HG02759 (cell line): ENCODE results near the gene LRRC56.

Source experiments
- ATAC-seq: cut with Tn5 transposase; IDR thresholded peaks from one replicate; pipeline ENCODE4 v1.9.1; 2021; ENCODE audit warnings: mild to moderate bottlenecking, moderate library complexity; ENCODE audit not compliant: unreplicated experiment

Gene LRRC56, protein sequence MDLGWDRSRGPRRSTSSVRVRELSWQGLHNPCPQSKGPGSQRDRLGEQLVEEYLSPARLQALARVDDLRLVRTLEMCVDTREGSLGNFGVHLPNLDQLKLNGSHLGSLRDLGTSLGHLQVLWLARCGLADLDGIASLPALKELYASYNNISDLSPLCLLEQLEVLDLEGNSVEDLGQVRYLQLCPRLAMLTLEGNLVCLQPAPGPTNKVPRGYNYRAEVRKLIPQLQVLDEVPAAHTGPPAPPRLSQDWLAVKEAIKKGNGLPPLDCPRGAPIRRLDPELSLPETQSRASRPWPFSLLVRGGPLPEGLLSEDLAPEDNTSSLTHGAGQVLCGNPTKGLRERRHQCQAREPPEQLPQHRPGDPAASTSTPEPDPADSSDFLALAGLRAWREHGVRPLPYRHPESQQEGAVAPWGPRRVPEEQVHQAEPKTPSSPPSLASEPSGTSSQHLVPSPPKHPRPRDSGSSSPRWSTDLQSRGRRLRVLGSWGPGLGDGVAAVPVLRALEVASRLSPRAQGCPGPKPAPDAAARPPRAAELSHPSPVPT

DNA sequence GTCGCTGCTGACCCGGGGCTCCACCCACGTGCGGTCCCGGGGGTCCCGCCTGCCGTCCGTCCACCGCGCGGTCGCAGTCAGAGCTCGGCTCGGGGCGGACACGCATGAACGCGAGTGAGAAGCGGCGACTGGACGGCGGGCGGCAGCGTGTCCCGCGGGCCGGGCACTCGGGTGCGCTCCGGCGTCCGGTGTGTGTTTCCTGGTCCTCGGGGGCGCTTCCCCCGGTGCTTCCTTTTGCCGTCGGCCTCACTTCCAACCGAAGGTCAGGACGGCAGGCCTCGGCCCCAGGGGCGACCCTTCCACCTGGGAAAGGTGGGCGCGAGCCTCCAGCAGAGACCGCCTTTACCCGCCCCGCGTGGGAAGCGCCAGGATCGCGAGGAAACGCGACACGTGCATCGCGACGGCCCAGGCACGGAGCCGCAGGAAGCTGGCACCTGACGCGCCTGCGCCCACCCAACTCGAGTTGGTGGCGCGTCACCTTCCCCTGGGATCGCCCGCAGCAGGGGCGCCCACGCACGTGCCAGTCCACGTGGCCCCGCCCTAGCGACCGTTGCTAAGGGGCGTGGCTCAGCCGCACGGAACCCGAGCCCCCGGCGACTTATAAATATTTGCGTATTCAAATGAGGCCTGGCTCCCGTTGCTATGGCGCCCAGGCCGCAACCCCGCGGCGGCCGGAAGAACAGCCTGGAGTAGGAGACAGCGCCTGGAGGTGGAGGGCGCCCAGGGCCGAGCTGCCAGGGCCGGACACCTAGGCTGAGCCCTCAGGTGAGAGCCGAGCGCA, at the start of gene LRRC56:
Gene LRRC56, plus strand, starts transcription at position 687 of the 781 bp plus-strand sequence. CDS start 3,158 bp downstream, outside the sequence.
- ATAC-seq = peak; percentile 56

DNA sequence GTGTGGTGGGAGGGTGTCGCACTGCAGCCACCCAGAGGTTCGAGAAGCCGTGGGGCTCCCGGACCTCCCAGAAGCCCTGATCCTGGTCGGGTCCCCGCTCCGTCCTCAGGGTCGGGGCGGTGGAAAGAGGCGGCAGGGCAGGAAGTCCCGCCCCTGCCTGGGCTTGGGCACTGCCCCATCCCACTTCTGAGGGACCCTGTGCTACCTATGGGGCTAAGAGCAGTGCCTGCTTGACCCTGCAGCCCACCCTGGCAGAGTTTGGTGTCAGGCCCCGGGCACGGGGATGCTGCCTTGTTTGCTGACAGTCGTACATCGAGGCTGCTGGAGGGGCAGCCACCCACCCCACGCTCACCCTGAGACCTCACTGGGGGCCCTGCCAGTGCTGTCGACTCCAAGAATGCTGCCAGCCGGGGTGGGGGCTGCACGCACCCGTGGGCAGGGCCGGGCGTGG, 49.7 kb upstream of the LRRC56 start:
- no peak for ATAC-seq

DNA sequence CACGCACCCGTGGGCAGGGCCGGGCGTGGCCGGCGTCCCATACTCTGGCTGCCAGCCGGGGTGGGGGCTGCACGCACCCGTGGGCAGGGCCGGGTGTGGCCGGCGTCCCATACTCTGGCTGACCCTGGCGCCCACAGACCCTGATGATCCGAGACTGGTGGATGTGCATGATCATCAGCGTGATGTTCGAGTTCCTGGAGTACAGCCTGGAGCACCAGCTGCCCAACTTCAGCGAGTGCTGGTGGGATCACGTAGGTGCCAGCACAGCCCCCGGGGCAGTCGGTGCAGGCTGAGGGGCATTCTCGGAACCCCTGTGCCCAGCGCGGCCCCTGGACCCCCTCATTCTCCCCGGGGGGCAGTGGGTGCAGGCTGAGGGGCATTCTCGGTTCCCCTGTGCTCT, 49.3 kb upstream of the LRRC56 start:
- ATAC-seq = no peak

DNA sequence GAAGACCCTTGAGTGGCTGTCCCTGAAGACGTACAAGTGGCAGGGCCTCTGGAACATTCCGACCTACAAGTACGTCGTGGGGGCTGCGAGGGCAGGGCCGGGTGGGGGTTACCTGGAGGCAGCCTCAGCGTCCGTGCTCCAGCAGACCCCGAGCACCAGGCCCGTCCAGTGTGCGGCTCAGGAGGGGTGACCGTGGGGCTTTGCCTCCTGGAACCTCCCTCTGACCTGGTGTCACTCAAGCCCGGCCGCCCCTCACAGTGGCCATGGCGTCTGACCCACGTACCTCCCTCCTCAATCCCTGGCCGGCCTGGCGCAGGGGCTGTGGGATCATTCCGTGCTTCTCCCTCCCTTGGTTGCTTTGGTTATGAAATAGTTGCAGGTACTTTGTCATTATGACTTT, 48.7 kb upstream of the LRRC56 start:
- ATAC-seq = no peak

DNA sequence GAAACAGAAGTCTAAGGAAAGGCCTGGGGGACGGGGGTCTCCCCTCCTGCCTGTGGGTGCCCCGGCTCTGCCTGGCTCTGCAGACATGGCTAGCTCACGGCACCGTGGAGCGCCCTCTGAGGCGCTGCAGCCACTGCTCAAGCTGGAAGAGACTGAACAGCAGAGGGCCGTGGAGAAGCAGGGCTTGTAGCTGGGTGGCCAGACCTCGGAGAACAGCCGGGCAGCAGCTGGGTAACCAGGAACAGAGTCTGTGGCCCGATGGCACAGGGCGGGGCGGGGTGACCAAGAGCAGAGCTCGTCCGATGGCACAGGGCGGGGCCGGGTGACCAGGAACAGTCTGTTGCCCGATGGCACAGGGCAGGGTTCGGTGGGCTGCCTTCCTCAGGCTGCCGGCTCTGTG, 48.3 kb upstream of the LRRC56 start:
- no peak for ATAC-seq

DNA sequence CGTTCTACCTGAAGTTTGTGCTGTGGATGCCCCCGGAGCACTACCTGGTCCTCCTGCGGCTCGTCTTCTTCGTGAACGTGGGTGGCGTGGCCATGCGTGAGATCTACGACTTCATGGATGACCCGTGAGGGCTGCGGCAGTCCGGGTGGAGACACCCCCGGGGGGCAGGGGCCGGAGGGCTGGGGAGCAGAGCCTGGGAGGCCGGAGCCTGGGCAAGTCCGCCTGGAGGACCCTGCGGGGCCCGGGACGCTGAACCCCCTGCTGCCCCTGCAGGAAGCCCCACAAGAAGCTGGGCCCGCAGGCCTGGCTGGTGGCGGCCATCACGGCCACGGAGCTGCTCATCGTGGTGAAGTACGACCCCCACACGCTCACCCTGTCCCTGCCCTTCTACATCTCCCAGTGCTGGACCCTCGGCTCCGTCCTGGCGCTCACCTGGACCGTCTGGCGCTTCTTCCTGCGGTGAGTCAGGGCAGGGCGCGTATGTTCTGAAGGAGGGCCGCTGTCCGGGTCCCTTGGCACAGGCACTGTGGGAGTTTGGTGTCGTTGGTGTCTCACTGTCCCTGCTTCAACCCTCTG, 47.6 kb upstream of the LRRC56 start:
- no peak for ATAC-seq

DNA sequence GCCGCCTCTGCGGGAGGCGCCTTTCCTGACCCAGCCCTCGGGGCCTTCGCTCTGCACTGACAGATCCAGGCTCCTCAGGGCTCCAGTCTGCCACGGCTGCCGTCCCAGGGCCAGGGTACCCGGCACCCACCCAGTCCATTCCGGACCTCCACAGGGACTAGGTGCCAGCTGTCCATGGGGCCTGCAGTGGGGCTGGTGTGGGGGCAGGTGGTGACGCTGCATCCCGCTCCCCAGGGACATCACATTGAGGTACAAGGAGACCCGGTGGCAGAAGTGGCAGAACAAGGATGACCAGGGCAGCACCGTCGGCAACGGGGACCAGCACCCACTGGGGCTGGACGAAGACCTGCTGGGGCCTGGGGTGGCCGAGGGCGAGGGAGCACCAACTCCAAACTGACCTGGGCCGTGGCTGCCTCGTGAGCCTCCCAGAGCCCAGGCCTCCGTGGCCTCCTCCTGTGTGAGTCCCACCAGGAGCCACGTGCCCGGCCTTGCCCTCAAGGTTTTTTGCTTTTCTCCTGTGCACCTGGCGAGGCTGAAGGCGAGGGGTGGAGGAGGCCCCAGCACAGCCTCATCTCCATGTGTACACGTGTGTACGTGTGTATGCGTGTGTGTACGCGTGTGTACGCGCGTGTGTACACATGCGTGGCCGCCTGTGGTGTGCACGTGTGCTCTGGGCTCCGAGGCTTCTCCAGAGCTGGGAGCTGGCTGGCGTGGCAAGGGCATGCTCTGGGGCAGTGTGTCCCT, 47.0 kb upstream of the LRRC56 start:
- no peak for ATAC-seq

DNA sequence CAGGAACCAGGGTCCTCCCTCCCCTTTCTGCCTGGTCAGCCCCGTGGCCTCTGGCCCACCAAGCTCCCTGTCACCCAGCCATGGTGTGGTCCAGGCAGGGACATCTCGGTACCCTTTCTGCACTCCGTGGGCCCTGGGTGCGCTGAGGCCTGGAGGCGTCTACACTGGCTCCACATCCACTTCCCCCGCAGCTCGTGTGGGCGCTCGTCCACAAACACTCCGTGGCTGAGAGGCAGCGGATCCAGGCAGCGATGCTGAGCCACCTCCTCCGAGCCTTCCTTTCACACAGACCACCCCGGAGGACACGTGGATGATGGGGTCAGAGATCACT, 46.4 kb upstream of the LRRC56 start:
- no peak for ATAC-seq

DNA sequence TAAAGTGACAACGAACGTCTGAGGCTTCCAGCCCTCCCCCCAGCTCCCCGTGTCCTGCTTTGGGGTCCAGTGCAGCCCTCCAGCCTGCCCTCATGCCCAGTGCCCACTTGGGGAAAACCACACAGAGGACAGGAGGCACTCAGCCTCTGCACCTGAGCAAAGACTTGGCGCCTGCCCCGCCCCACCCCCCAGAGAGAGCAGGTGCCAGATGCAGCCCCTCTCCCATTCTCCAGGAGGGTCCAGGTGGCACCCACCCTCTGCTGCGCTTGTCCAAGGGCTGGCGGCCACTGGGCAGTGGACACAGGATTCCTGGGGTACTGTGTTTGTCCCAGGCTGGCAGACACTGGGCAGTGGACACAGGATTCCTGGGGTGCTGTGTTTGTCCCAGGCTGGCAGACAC, 46.0 kb upstream of the LRRC56 start:
- ATAC-seq = no peak

DNA sequence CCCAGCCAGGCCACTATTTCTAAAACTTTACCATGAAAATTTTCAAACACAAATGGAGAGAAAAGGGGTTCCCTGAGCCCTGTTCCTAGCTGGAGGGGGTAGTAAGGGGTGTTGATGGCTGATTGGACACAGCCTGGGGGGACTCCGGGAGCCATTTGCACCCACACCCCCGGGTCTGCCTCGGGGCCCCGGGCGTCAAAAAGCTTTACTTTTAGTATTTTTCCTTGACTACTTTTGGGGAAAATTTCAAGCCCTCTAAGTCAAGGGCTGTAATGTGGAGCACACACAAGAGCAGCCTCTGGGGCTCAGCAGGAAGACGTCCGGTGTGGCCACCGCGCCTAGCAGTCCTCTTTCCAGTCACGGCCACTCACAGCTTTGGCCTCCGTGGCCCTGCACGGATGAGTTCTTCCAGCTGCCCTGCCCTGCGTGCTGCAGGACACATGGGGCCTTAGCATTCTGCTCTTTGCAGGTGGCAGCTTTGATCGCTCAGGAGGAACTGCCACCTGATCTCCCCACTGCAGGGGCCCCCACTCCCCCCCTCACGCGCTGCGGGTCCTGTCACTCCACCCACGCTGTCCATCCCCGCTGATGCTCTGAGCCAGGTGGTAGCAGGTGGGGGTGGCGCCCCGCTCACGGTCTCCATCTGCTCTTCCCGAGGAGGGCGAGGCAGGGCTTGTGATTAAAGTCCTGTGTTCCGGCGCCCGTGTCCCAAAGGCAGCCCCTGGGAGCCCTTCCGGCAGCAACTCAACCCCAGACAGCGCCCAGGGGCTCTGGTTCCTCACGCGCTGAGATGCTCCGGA, 44.7 kb upstream of the LRRC56 start:
- no peak for ATAC-seq

DNA sequence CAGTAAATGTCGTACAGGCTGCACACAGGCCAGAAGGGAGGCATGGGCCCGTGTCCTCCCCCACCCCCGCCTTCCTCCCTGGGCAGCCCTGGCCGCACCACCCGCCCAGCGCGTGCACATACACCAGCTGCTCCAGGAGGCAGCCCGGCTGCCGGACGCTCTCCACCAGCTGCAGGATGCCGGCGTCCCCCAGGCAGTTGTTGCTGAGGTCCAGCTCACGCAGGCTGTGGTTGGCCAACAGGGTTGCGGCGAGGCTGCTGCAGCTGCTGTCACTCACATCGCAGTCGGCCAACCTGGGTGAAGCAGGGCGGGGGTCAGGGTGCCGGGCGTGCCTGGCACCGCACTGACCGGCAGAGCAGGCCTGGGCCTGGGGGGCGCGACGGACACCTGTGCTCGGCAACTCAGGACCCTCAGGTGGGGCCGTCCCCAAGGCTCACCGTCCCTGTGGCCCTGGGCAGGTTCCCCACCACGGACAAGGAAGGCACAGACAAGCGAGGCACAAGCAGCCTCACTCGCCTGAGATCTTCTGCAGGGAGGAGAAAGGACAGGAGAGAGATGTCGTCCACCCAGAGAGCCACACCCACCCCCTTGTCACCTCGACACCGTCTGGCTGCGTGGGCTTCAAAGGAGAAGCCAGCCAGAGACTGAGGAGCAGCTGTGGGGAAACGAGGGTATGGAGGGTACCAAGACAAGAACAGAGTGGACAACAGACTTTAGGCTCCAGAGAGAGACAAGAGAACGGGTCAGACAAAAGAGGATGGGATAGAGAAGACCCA, 42.4 kb upstream of the LRRC56 start:
- ATAC-seq = no peak

DNA sequence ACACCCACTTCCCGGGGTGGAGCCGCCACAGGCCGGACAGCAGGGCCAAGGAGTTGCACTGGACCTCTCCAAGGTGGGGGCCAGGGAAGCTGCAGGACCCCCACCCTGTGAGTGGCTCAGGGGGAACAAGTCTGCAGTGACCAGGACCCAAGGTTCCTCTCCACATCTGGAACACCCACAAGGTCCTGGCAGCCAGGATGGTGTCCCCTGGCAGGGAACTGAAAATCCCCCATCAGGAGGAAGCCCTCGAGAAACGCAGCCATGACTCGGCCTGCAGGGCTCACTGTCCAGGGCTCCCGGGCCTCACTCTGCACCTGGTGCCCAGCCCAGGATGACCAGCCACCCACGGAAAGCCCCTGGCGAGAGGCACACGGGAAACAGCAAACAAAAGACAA, 41.8 kb upstream of the LRRC56 start:
- no peak for ATAC-seq

DNA sequence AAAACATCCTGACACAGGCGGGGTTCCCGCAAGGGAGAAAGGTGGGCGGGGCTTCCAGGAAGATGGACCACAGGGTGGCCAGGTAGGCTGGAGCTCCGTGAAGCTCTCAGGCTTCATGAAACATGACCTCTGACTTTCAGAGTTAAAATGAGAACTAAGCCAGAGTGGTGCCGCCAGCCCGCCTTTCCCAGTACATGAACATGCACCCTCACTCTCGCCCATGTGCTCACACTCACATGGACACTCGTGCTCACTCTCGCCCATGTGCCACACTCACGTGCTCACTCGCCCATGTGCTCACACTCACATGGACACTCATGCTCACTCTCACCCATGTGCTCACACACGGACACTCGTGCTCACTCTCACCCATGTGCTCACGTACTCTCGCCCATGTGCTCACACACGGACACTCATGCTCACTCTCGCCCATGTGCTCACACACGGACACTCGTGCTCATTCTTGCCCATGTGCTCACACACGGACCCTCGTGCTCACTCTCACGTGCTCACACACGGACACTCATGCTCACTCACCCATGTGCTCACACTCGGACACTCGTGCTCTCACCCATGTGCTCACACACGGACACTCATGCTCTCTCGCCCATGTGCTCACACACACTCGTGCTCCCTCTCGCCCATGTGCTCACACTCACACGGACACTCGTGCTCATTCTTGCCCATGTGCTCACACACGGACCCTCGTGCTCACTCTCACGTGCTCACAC, 40.3 kb upstream of the LRRC56 start:
- no peak for ATAC-seq

DNA sequence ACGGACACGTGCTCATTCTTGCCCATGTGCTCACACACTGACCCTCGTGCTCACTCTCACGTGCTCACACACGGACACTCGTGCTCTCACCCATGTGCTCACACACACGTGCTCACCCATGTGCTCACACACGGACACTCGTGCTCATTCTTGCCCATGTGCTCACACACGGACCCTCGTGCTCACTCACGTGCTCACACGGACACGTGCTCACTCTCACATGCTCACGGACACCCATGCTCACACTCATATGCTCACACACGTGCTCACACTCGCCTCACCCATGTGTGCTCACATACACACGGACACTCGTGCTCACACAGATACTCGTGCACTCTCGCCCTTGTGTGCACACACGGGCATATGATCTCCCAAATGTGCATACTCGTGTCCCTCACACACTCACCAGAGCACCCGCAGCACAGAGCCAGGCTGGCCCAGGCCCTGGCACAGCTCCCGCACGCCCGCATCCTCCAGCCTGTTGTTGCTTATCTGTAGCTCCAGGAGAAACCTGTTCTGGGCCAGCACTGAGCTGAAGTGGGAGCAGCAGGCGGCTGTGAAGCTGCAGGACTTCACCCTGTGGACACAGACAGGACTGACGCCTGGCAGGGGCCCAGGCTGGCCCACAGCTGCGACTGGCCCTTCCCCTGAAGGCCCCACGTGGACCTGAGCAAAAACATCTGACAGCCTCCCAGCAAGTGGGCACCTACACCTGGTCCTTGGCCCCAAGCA, 39.6 kb upstream of the LRRC56 start:
- no peak for ATAC-seq

DNA sequence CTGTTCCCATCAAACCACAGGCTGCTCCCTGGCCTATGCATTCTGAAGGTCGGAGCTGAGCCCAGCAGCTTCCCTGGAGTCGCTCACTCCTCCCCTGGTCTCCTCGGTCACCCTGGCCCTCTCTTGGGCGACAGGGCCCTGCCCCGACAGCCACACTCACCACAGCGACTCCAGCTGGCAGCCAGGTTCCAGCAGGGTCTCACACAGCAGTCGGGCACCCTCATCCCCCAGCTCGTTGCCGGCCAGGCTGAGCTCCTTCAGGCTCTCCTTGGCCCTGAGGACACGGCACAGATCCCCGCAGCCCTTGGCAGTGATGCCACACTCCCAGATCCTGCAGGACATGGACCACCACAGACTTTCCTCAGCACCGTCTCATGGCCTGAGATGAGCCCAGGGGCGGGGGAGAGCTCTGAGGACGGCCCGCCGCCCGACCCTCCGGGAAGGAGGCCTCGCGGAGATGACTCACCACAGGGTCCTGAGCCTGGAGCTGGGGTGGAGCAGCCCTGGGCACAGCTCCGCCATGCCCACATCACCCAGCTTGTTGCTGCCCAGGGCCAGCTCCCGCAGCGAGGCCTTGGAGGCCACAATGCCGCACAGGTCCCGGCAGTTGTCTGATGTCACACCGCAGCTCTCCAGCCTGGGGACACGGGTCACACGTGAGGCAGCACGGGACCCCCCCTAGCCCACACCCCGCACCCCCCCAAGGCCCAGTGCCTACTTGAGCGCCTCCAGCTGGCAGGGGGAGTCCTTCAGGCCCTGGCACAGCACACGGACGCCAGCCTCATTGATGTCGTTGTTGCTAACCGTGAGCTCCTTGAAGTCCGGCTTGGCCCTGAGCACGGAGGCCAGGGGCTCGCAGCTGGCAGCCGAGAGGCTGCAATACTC, 38.8 kb upstream of the LRRC56 start:
- no peak for ATAC-seq

DNA sequence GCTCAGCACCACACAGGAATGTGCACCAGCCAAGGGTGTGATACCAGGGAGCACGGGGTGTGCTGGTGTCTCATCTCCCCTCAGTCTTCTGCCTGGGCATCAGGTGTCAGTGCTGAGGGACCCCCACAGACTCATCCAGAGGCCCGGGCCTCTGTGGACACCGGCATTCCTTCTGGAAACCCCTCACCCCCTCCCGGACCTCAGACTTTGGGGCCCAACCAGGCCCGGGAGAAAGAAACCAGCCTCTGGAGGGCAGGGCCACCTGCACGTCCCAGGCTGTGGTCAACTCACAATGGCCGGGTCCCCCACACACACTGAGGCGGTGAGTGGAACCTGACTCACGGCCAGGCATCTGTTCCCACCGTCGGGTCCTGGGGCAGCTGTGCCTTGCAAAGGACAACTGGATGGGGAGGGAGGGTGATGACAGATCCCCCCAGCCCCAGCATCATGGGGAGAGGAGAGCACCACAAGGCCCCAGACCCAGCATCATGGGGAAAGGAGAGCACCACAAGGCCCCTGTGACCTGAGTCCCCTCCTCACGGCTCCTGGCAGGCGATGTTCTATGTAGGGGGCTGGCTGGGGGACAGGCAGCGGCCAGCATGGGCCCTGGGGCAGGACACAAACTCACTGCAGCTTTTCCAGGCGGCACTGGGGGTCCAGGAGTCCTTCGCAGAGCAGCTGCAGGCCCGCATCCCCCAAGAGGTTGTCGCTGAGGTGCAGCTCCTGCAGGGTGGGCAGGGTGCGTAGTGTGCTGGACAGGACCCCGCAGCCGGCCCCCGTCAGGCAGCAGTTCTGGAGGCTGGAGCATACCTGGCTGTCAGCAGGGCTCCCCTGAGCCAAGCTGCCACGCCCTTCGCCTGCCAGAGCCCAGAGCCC, 37.9 kb upstream of the LRRC56 start:
- no peak for ATAC-seq
